HG03571 (cell line): Measurements from ENCODE around the gene VIL1.

Source experiments
- ATAC-seq: cut with Tn5 transposase; IDR thresholded peaks from one replicate; pipeline ENCODE4 v1.9.1; 2021; ENCODE audit not compliant: unreplicated experiment

Gene VIL1

DNA sequence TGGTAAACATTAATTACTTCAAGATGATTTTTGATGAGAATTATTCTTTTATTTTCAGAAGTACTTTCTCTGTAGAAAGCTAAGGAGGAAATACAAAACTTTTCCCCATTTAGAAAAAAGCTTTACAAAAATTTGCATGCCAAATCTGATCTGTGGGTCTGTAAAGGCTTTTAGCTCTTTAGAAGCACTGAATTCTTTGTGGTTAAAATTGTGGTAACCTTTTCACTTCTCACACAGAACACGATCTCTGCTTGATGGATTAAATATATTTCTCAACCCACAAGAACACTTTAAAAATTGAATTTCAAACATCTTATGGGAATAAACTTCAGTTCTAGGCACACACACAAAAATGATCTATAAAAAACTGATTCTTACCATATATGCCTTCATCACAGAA lies 63.7 kb downstream of the VIL1 start:
- no peak for ATAC-seq

- ATAC-seq: no peak
Observed at GRCh38 chr2:218485986-218486667, 67.2 kb downstream of the VIL1 start.

DNA sequence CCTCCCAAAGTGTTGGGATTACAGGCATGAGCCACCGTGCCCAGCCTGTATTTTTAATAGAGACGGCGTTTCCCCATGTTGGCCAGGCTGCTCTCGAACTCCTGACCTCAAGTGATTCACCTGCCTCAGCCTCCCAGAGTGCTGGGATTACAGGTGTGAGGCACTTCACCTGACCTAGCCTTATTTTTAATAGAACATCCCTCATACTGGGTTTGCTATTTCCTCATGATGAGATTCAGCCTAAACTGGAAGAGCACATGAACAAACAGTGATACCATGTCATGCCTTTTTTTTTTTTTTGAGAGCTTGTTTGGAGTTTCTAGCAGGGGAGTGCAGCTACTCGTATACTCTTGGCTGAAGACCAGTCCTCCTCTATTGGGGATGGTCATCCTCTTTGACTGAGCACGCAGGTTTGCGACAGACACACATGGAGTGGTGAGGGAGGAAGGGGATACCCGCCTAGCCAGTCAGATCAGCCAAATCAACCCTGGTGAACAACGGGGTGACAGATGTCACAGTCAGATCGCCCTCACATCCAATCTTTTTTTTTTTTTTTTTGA lies 81.7 kb downstream of the VIL1 start:
- ATAC-seq: no peak

DNA sequence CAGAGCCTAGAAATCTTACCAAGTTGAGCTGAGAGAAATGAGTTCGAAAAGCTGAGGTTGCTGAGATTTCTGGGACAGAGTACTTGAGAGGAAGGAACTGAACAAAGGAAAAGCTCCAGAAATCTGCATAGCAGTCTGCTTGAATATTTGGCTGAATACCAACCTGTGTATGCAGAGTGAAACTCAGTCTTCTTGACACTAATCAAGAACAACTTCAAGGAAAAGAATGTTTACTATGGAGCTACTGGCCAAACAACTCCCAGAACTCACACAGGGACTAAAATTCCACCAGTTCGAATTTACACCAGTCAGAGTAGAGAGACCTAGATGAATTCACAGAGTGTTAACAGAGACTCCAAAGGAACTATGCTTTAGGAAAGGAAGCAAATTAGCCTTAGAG lies 82.7 kb downstream of the VIL1 start:
- ATAC-seq: no peak
